H9 (cell line): ENCODE results near the gene CTF1. TPM values are rescaled to one million over a fixed set of nuclear protein-coding genes. Genes with fewer than 3 reads are reported as not detected.

Experiments
- DNase-seq: peaks from one replicate; pipeline ENCODE4 v3.0.0-alpha.2; 2017
- H2AFZ ChIP-seq: one replicate; pipeline ENCODE4 v1.6.1; 2013; ENCODE audit warnings: mild to moderate bottlenecking, low read length, control low read depth, moderate library complexity
- H2AK5ac ChIP-seq: 2 replicates; pipeline ENCODE4 v1.6.1; 2013; ENCODE audit warnings: low read length, control low read depth, mixed read lengths; ENCODE audit not compliant: insufficient read length
- H2BK120ac ChIP-seq: one replicate; pipeline ENCODE4 v1.6.1; 2013; ENCODE audit warnings: low read depth, mild to moderate bottlenecking, low read length, control low read depth, inconsistent platforms; ENCODE audit not compliant: poor library complexity, severe bottlenecking
- H2BK12ac ChIP-seq: 2 replicates; pipeline ENCODE4 v1.6.1; 2013; ENCODE audit warnings: low read length, control low read depth, mixed read lengths, low read depth; ENCODE audit not compliant: insufficient read length
- H2BK15ac ChIP-seq: 2 replicates; pipeline ENCODE4 v1.6.1; 2013; ENCODE audit warnings: low read depth, low read length, control low read depth
- H2BK20ac ChIP-seq: one replicate; pipeline ENCODE4 v1.6.1; 2013; ENCODE audit warnings: low read depth, mild to moderate bottlenecking, low read length, control low read depth, inconsistent platforms; ENCODE audit not compliant: poor library complexity, severe bottlenecking
- H2BK5ac ChIP-seq: 2 replicates; pipeline ENCODE4 v1.6.1; 2013; ENCODE audit warnings: low read length, control low read depth, mixed read lengths; ENCODE audit not compliant: insufficient read length
- H3K14ac ChIP-seq: 2 replicates; pipeline ENCODE4 v1.6.1; 2013; ENCODE audit warnings: low read length, control low read depth; ENCODE audit not compliant: insufficient read depth
- H3K18ac ChIP-seq: 2 replicates; pipeline ENCODE4 v1.6.1; 2013; ENCODE audit warnings: low read depth, mild to moderate bottlenecking, mixed read lengths, low read length, control low read depth; ENCODE audit not compliant: insufficient read length
- H3K23ac ChIP-seq: 2 replicates; pipeline ENCODE4 v1.6.1; 2013; ENCODE audit warnings: low read length, control low read depth, mixed read lengths, low read depth; ENCODE audit not compliant: insufficient read length
- H3K23me2 ChIP-seq: 2 replicates; pipeline ENCODE4 v1.6.1; 2013; ENCODE audit warnings: low read depth, mild to moderate bottlenecking, mixed read lengths, low read length, control low read depth; ENCODE audit not compliant: insufficient read length, poor library complexity, severe bottlenecking
- H3K27ac ChIP-seq: 2 replicates; pipeline ENCODE4 v1.5.1; 2013; ENCODE audit warnings: low read length, control low read depth, mixed read lengths, low read depth; ENCODE audit not compliant: insufficient read length
- H3K27me3 ChIP-seq: 2 replicates; pipeline ENCODE4 v1.6.1; 2013; ENCODE audit warnings: low read length, control low read depth, inconsistent platforms; ENCODE audit not compliant: insufficient read depth
- H3K4ac ChIP-seq: 2 replicates; pipeline ENCODE4 v1.6.1; 2013; ENCODE audit warnings: low read depth, mild to moderate bottlenecking, control low read depth, inconsistent platforms, low read length, moderate library complexity
- H3K4me1 ChIP-seq: 2 replicates; pipeline ENCODE4 v1.6.1; 2013; ENCODE audit warnings: low read length, control low read depth, inconsistent platforms; ENCODE audit not compliant: insufficient read depth
- H3K4me2 ChIP-seq: 2 replicates; pipeline ENCODE4 v1.6.1; 2013; ENCODE audit warnings: low read length, control low read depth, mixed read lengths; ENCODE audit not compliant: insufficient read length, insufficient read depth
- H3K56ac ChIP-seq: 2 replicates; pipeline ENCODE4 v1.6.1; 2013; ENCODE audit warnings: low read depth, mild to moderate bottlenecking, mixed read lengths, low read length, control low read depth; ENCODE audit not compliant: insufficient read length
- H3K79me1 ChIP-seq: 2 replicates; pipeline ENCODE4 v1.6.1; 2013; ENCODE audit warnings: low read depth, mild to moderate bottlenecking, moderate library complexity, low read length, control low read depth, inconsistent platforms; ENCODE audit not compliant: insufficient read depth, poor library complexity, severe bottlenecking
- H3K79me2 ChIP-seq: 2 replicates; pipeline ENCODE4 v1.6.1; 2013; ENCODE audit warnings: low read length, control low read depth, inconsistent platforms; ENCODE audit not compliant: insufficient read depth
- H3K9ac ChIP-seq: 2 replicates; pipeline ENCODE4 v1.6.1; 2013; ENCODE audit warnings: low read length, control low read depth, mixed read lengths; ENCODE audit not compliant: insufficient read length; ENCODE audit errors: extremely low read depth
- H3K9me3 ChIP-seq: one replicate; pipeline ENCODE4 v1.6.1; 2013; ENCODE audit warnings: low read depth, low read length, inconsistent platforms; ENCODE audit not compliant: control insufficient read depth
- H3T11ph ChIP-seq: one replicate; pipeline ENCODE4 v1.6.1; 2013; ENCODE audit warnings: mild to moderate bottlenecking, low read length, control low read depth, inconsistent platforms
- H4K20me1 ChIP-seq: one replicate; pipeline ENCODE4 v1.6.1; 2013; ENCODE audit not compliant: control insufficient read depth, insufficient read length, insufficient read depth
- H4K5ac ChIP-seq: 2 replicates; pipeline ENCODE4 v1.6.1; 2013; ENCODE audit warnings: low read depth, mild to moderate bottlenecking, mixed read lengths, low read length, control low read depth; ENCODE audit not compliant: insufficient read length
- H4K8ac ChIP-seq: replicated peaks from 2 replicates; pipeline ENCODE4 v1.6.1; 2013; ENCODE audit warnings: low read length, control low read depth, mixed read lengths, low read depth; ENCODE audit not compliant: insufficient read length
- H4K91ac ChIP-seq: 2 replicates; pipeline ENCODE4 v1.6.1; 2013; ENCODE audit warnings: low read depth, mild to moderate bottlenecking, moderate library complexity, mixed read lengths, low read length, control low read depth; ENCODE audit not compliant: insufficient read length
- H3K27ac Mint-ChIP-seq, 3 experiments: 2 replicates in 2 of 3; 3 replicates in 1 of 3; pipeline ENCODE4 v1.8.0; 2020 to 2021; ENCODE audit warnings: mixed read lengths in 3 of 3, mild to moderate bottlenecking in 1 of 3, moderate library complexity in 1 of 3
- H3K27me3 Mint-ChIP-seq: 2 replicates; pipeline ENCODE4 v1.8.0; 2021; ENCODE audit warnings: low read depth, mild to moderate bottlenecking, moderate library complexity, mixed read lengths
- H3K36me3 Mint-ChIP-seq, 3 experiments: 2 replicates in 2 of 3; 3 replicates in 1 of 3; pipeline ENCODE4 v1.8.0; 2020 to 2021; ENCODE audit warnings: low read depth in 3 of 3, mixed read lengths in 3 of 3; ENCODE audit not compliant: insufficient read depth in 1 of 3
- H3K4me1 Mint-ChIP-seq, 2 experiments: 2 replicates each; pipeline ENCODE4 v1.8.0; 2020; ENCODE audit warnings: mixed read lengths in 2 of 2
- H3K4me3 Mint-ChIP-seq, 2 experiments: 2 replicates in 1 of 2; 3 replicates in 1 of 2; pipeline ENCODE4 v1.8.0; 2020 to 2021; ENCODE audit warnings: mild to moderate bottlenecking in 2 of 2, mixed read lengths in 2 of 2, moderate library complexity in 1 of 2
- H3K9me3 Mint-ChIP-seq, 2 experiments: 2 replicates in 1 of 2; 3 replicates in 1 of 2; pipeline ENCODE4 v1.8.0; 2020; ENCODE audit warnings: mild to moderate bottlenecking in 2 of 2, mixed read lengths in 2 of 2, moderate library complexity in 1 of 2
- WGBS: extraction: QIAGEN DNeasy Blood & Tissue Kit; methylation state at CpG from one replicate; pipeline ENCODE4 v1.1.7; 2013; ENCODE audit warnings: missing lambda C conversion rate, low lambda C conversion rate, mixed read lengths; ENCODE audit not compliant: insufficient read length; ENCODE audit errors: extremely low coverage; 5-methylcytosine and 5-hydroxymethylcytosine counted together
- total RNA-seq: library from RNA; stranded (reverse); gene quantifications from 2 replicates; pipeline ENCODE4 v1.2.1, GENCODE V29; 2021
- TF ChIP-seq, protein P1 (sequence below): fragments of 200-600 bp; sonication (generic); conservative IDR thresholded peaks from 3 replicates; pipeline ENCODE4 v1.8.0; 2021; ENCODE audit warnings: antibody characterized with exemption, mild to moderate bottlenecking

CTF1 gene
- total RNA-seq, 1 experiment from 2014 or later = 0.72 TPM

DNA sequence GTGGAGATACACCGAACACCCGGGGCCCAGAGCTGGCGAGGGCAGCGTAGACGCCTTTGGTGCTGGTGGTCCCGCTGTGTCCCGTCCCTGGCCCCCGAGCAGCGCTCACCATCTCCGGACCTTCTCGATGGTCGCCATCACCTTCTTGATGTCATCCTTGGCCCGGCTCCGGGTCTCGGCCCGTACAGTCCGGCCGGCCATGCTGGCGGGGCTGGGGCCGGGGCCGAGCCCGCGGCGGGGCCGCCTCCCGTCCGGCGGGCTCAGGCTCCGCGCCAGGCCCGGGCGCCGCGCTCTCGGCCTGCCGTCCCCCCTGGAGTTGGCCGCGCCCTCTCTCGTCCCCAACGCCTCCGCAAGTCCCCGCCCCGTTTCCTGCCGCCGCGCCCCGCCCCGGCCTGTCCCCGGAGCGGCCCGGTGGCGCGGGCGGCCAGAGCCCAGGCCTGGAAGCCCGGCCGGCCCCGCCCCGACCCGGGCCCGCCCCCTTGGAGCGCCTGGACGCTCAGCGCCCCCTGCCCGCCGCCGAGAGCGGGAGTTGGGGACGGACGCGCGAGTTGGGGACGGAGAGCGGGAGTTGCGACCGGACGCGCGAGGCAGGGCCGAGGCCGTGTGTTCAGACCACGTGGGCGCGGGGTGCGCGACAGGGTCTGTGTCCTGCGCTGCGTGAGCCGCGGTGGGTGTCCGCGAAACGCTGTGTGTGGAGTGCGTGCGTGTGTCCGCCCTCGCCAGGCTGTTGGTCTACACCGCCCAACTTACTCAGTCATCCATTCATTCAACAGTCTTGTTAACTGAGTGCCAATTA, 2.5 kb upstream of the CTF1 start, which contains the start of gene BCL7C:
BCL7C (minus strand) TSS at position 334 of the 796 bp plus-strand sequence; CDS start at position 201, 133 bp downstream.
- Mint-ChIP-seq H3K9me3 (peaks cover 0 to 2% of the 10 kb centered on the region in 2 experiments; a peak in 1 of 5 replicates), H3K27ac (peak within 1 kb of the TSS in 1 of 3 experiments; percentile 48; a peak in 2 of 7 replicates), H3K4me3 (peak within 1 kb of the TSS; percentile 70 to 84), H3K36me3 (peaks cover under 1 to 11% (median 11%) of the 10 kb centered on the region in 3 experiments), H3K4me1 (peaks cover 28% of the 10 kb centered on the region in 2 experiments), H3K27me3 (peaks cover 17% of the 10 kb centered on the region)
- no peak within 1 kb of the TSS for H3K23ac ChIP-seq
- peaks cover 3% of the 10 kb centered on the region; the same call in 1 of the 2 replicates for H3K4me1 ChIP-seq
- H2BK120ac ChIP-seq = no peak within 1 kb of the TSS
- no peak within 1 kb of the TSS for H2BK20ac ChIP-seq
- H2BK12ac ChIP-seq = no peak within 1 kb of the TSS
- H3K27me3 ChIP-seq = no peaks in the 10 kb centered on the region
- no peak within 1 kb of the TSS for H3K56ac ChIP-seq
- H3K27ac ChIP-seq = no peak within 1 kb of the TSS
- TF ChIP-seq, protein P1, sequence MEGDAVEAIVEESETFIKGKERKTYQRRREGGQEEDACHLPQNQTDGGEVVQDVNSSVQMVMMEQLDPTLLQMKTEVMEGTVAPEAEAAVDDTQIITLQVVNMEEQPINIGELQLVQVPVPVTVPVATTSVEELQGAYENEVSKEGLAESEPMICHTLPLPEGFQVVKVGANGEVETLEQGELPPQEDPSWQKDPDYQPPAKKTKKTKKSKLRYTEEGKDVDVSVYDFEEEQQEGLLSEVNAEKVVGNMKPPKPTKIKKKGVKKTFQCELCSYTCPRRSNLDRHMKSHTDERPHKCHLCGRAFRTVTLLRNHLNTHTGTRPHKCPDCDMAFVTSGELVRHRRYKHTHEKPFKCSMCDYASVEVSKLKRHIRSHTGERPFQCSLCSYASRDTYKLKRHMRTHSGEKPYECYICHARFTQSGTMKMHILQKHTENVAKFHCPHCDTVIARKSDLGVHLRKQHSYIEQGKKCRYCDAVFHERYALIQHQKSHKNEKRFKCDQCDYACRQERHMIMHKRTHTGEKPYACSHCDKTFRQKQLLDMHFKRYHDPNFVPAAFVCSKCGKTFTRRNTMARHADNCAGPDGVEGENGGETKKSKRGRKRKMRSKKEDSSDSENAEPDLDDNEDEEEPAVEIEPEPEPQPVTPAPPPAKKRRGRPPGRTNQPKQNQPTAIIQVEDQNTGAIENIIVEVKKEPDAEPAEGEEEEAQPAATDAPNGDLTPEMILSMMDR = peak; percentile 55
- H3K9me3 ChIP-seq = no peaks in the 10 kb centered on the region
- peak within 1 kb of the TSS; percentile 87 for H3K14ac ChIP-seq
- whole genome bisulfite sequencing = no CpG with 5 or more reads among the region's 97 CpGs
- no peak within 1 kb of the TSS for H3T11ph ChIP-seq
- H4K20me1 ChIP-seq = peaks cover 2% of the 10 kb centered on the region
- peak; percentile 92 for DNase-seq
- peak within 1 kb of the TSS; percentile 83 for H3K4me2 ChIP-seq
- peaks cover 20% of the 10 kb centered on the region for H3K23me2 ChIP-seq
- no peak within 1 kb of the TSS for H4K8ac ChIP-seq
- no peak within 1 kb of the TSS for H4K91ac ChIP-seq
- H2BK5ac ChIP-seq = no peak within 1 kb of the TSS
- H3K4ac ChIP-seq = no peak within 1 kb of the TSS
- H3K18ac ChIP-seq = peak within 1 kb of the TSS; percentile 66
- no peaks in the 10 kb centered on the region for H3K79me1 ChIP-seq
- H4K5ac ChIP-seq = no peak within 1 kb of the TSS
- H2AFZ ChIP-seq = no peak within 1 kb of the TSS
- H2AK5ac ChIP-seq = no peak within 1 kb of the TSS
- H3K79me2 ChIP-seq = no peaks in the 10 kb centered on the region
- no peak within 1 kb of the TSS; the same call in 1 of the 2 replicates for H2BK15ac ChIP-seq
- peak within 1 kb of the TSS; percentile 52 for H3K9ac ChIP-seq
